ENCODE data around the gene TTC23L.
"Not testable (repeated sequence)": the region's sequence is repeated elsewhere in the genome, so short reads cannot be mapped to it uniquely, and the experiment has no call there.

TTC23L gene

GRCh38 chr5:34881246-34881645, 42.3 kb downstream of the TTC23L start:
- DNase-seq, result no peak

- no peak for DNase-seq
Observed at GRCh38 chr5:34886392-34887119, 47.6 kb downstream of the TTC23L start.

GRCh38 chr5:34889394-34889793, 50.4 kb downstream of the TTC23L start:
- DNase-seq, result no peak

GRCh38 chr5:34891981-34892380, 53.0 kb downstream of the TTC23L start:
- no peak for DNase-seq

- DNase-seq, result no peak
Observed at GRCh38 chr5:34892414-34892813, 53.5 kb downstream of the TTC23L start.

GRCh38 chr5:34894716-34895115, 55.8 kb downstream of the TTC23L start:
- no peak for DNase-seq

GRCh38 chr5:34895641-34896419, 56.9 kb downstream of the TTC23L start:
- DNase-seq, result no peak

GRCh38 chr5:34897646-34898045, 58.7 kb downstream of the TTC23L start:
- no peak for DNase-seq

GRCh38 chr5:34898258-34898895, 59.4 kb downstream of the TTC23L start:
- DNase-seq, result peak; percentile 59 to 84

- no peak for DNase-seq
Observed at GRCh38 chr5:34899066-34899465, 60.1 kb downstream of the TTC23L start.

- no peak for DNase-seq
Observed at GRCh38 chr5:34900652-34901051, 61.7 kb downstream of the TTC23L start.

- no peak for DNase-seq
Observed at GRCh38 chr5:34903260-34903659, 64.3 kb downstream of the TTC23L start.

- peak; percentile 31 for DNase-seq
Observed at GRCh38 chr5:34905564-34905963, 66.6 kb downstream of the TTC23L start.

- DNase-seq, result no peak
Observed at GRCh38 chr5:34913072-34913471, 74.1 kb downstream of the TTC23L start.

- DNase-seq, result peak in 1 of 2 experiments; percentile 21
Observed at GRCh38 chr5:34914671-34915138, 75.7 kb downstream of the TTC23L start.

GRCh38 chr5:34915139-34915855, 76.3 kb downstream of the TTC23L start, which contains the start of the genes BRIX1 and RAD1:
Gene BRIX1 (plus strand): TSS chr5:34915711. CDS start chr5:34915739, 28 bp downstream.
Gene RAD1 (minus strand): TSS chr5:34915504. CDS start chr5:34914892, 612 bp downstream.
- DNase-seq, result peak; percentile 98

GRCh38 chr5:34915856-34916192, 76.9 kb downstream of the TTC23L start:
- DNase-seq, result peak in 1 of 2 experiments; percentile 47

- DNase-seq, result peak in 1 of 2 experiments; percentile 11
Observed at GRCh38 chr5:34916518-34916917, 77.6 kb downstream of the TTC23L start.

- no peak for DNase-seq
Observed at GRCh38 chr5:34918025-34918424, 79.1 kb downstream of the TTC23L start.

GRCh38 chr5:34919077-34919476, 80.1 kb downstream of the TTC23L start:
- DNase-seq, result no peak

GRCh38 chr5:34923256-34923655, 84.3 kb downstream of the TTC23L start:
- DNase-seq, result not testable (repeated sequence)

- peak; percentile 59 to 72 for DNase-seq
Observed at GRCh38 chr5:34923694-34924461, 84.9 kb downstream of the TTC23L start.

Measured in Kasumi-1 (cell line).